ENCODE results near the gene SLC7A1.
A peak's percentile ranks its signal among the peaks of the same experiment; 100 is the strongest.

SLC7A1 gene

GRCh38 chr13:29589967-29590366, 5.5 kb downstream of the SLC7A1 start:
- no peak for DNase-seq (ENCODE audit: low read depth)
- TF ChIP-seq, protein P1, sequence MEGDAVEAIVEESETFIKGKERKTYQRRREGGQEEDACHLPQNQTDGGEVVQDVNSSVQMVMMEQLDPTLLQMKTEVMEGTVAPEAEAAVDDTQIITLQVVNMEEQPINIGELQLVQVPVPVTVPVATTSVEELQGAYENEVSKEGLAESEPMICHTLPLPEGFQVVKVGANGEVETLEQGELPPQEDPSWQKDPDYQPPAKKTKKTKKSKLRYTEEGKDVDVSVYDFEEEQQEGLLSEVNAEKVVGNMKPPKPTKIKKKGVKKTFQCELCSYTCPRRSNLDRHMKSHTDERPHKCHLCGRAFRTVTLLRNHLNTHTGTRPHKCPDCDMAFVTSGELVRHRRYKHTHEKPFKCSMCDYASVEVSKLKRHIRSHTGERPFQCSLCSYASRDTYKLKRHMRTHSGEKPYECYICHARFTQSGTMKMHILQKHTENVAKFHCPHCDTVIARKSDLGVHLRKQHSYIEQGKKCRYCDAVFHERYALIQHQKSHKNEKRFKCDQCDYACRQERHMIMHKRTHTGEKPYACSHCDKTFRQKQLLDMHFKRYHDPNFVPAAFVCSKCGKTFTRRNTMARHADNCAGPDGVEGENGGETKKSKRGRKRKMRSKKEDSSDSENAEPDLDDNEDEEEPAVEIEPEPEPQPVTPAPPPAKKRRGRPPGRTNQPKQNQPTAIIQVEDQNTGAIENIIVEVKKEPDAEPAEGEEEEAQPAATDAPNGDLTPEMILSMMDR (IDR thresholded peaks at IDR 0.05; ENCODE audit: low read depth, low read length): peak; percentile 10
- TF ChIP-seq, protein P2, sequence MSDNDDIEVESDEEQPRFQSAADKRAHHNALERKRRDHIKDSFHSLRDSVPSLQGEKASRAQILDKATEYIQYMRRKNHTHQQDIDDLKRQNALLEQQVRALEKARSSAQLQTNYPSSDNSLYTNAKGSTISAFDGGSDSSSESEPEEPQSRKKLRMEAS (IDR thresholded peaks at IDR 0.05; ENCODE audit: low read depth, low read length): no peak
- no peak overlapping the region for H3K4me3 ChIP-seq (ENCODE audit: low read depth, low read length)

GRCh38 chr13:29589234-29589633, 6.3 kb downstream of the SLC7A1 start:
- H3K4me3 ChIP-seq (ENCODE audit: low read depth, low read length): no peak overlapping the region
- TF ChIP-seq, protein P2 (IDR thresholded peaks at IDR 0.05; ENCODE audit: low read depth, low read length): no peak
- TF ChIP-seq MYC (IDR thresholded peaks at IDR 0.05; ENCODE audit: low read depth, low read length): no peak
- TF ChIP-seq, protein P1 (IDR thresholded peaks at IDR 0.05; ENCODE audit: low read depth, low read length): no peak
- TF ChIP-seq POLR2A (IDR thresholded peaks at IDR 0.05; ENCODE audit: extremely low read depth, insufficient read length): no peak
- DNase-seq (ENCODE audit: low read depth): no peak

DNA sequence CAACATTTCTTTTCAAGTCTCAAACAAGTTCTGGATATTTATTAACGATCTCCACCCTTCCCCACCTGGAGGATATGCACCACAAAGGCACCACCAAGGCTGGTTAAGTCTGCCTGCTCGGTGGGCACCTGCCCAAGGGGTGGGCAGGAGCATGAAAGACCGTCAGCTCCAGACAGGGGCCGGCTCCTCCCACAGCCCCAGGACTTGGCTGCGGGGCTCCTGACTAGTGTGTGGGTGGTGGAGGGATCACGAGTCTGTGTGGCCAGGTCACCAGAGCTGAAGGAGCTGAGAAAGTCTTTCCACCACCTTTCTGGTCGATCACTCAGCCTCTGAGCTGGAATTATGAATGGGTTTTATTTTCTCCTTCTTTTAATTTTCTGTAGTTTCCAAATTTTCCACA, 7.8 kb downstream of the SLC7A1 start:
- TF ChIP-seq, protein P1 (IDR thresholded peaks at IDR 0.05; ENCODE audit: low read depth, low read length): no peak
- no peak for TF ChIP-seq POLR2A (IDR thresholded peaks at IDR 0.05; ENCODE audit: extremely low read depth, insufficient read length)
- no peak for TF ChIP-seq MYC (IDR thresholded peaks at IDR 0.05; ENCODE audit: low read depth, low read length)
- TF ChIP-seq, protein P2 (IDR thresholded peaks at IDR 0.05; ENCODE audit: low read depth, low read length): no peak
- DNase-seq (ENCODE audit: low read depth): no peak
- no peak overlapping the region for H3K4me3 ChIP-seq (ENCODE audit: low read depth, low read length)

DNA sequence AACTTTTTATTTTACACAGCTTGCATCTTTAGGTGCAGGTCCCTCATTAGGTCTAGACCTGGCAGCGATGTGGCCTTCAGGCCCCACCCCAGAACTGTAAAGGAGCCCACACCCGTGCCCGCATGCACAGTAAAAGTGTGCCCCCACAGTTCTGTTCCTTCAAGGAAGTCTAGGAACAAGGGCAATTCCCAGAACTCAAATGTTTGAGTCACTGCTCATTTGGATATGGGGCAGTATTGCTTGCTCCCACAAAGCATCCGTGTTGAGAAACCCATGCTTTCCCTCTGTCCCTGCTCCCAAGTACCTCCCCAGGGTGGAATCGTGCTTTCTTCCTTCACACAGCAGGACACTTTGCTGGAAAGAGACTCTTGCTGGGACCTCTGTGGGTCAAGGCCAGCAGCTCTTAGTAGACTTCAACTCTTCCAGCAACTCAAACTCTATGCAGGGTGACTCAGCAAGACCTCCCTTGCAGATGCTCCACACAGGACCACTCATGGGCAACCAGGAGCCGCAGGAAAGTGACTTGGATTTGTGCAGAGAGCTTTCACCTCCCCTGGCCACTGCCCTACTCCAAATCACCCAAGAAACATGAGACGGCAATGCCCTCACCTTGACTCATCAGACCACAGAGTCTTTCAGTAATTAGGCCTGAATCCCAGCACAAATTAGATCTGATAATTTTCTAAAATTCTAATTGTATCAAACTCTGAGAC, 12.3 kb downstream of the SLC7A1 start:
- TF ChIP-seq, protein P1 (IDR thresholded peaks at IDR 0.05; ENCODE audit: low read depth, low read length): no peak
- TF ChIP-seq, protein P2 (IDR thresholded peaks at IDR 0.05; ENCODE audit: low read depth, low read length): no peak
- no peak for TF ChIP-seq MYC (IDR thresholded peaks at IDR 0.05; ENCODE audit: low read depth, low read length)
- TF ChIP-seq POLR2A (IDR thresholded peaks at IDR 0.05; ENCODE audit: extremely low read depth, insufficient read length): no peak
- H3K4me3 ChIP-seq (ENCODE audit: low read depth, low read length): no peak overlapping the region
- peak; percentile 19 for DNase-seq (ENCODE audit: low read depth)

- no peak for DNase-seq (ENCODE audit: low read depth)
- TF ChIP-seq, protein P2 (IDR thresholded peaks at IDR 0.05; ENCODE audit: low read depth, low read length): no peak
- TF ChIP-seq POLR2A (IDR thresholded peaks at IDR 0.05; ENCODE audit: extremely low read depth, insufficient read length) (no peak), MYC (IDR thresholded peaks at IDR 0.05; ENCODE audit: low read depth, low read length) (no peak)
- TF ChIP-seq, protein P1 (IDR thresholded peaks at IDR 0.05; ENCODE audit: low read depth, low read length): no peak
- no peak overlapping the region for H3K4me3 ChIP-seq (ENCODE audit: low read depth, low read length)
Observed at GRCh38 chr13:29582171-29582570, 13.3 kb downstream of the SLC7A1 start.

All from NB4 (cell line).